SK-N-SH treated with all-trans-retinoic acid at 6 μM for 48 hours (cell line): ENCODE data around the gene PCNX3.

Experiments
- ATAC-seq: fragments of 200-7000 bp; cut with Tn5 transposase; 3 replicates; pipeline ENCODE4 v1.9.1; 2020; ENCODE audit warnings: mild to moderate bottlenecking, moderate library complexity
- BACH2 ChIP-seq: fragments of 250-450 bp; sonication (Bioruptor Pico); IDR thresholded peaks from 2 replicates; pipeline ENCODE4 v1.9.0; 2021; ENCODE audit warnings: mild to moderate bottlenecking, borderline replicate concordance
- CREB5 ChIP-seq: fragments of 250-450 bp; sonication (Bioruptor Pico); IDR thresholded peaks from 2 replicates; pipeline ENCODE4 v1.5.1; 2020; ENCODE audit warnings: low read depth, mild to moderate bottlenecking, moderate library complexity
- CSDC2 ChIP-seq: fragments of 250-450 bp; sonication (Bioruptor Pico); IDR thresholded peaks from 2 replicates; pipeline ENCODE4 v1.5.0; 2020; ENCODE audit warnings: mild to moderate bottlenecking, moderate library complexity
- CSRNP3 ChIP-seq: fragments of 250-450 bp; sonication (Bioruptor Pico); IDR thresholded peaks from 2 replicates; pipeline ENCODE4 v1.5.1; 2021; ENCODE audit warnings: mild to moderate bottlenecking, moderate library complexity
- ESRRG ChIP-seq: fragments of 250-450 bp; sonication (Bioruptor Pico); IDR thresholded peaks from 2 replicates; pipeline ENCODE4 v1.6.1; 2021; ENCODE audit warnings: mild to moderate bottlenecking
- GLIS3 ChIP-seq: fragments of 250-450 bp; sonication (Bioruptor Pico); IDR thresholded peaks from 2 replicates; pipeline ENCODE4 v1.5.0; 2020; ENCODE audit warnings: mild to moderate bottlenecking, moderate library complexity
- ISL1 ChIP-seq: fragments of 250-450 bp; sonication (Bioruptor Pico); IDR thresholded peaks from 2 replicates; pipeline ENCODE4 v2.1.2; 2022; ENCODE audit warnings: mild to moderate bottlenecking, moderate library complexity
- OSR1 ChIP-seq: fragments of 250-450 bp; sonication (Bioruptor Pico); IDR thresholded peaks from 2 replicates; pipeline ENCODE4 v1.8.0; 2022; ENCODE audit warnings: moderate library complexity, mild to moderate bottlenecking, inconsistent platforms
- PATZ1 ChIP-seq: fragments of 250-450 bp; sonication (Bioruptor Pico); IDR thresholded peaks from 2 replicates; pipeline ENCODE4 v1.8.0; 2020; ENCODE audit warnings: mild to moderate bottlenecking, moderate library complexity, borderline replicate concordance
- POU6F1 ChIP-seq: fragments of 250-450 bp; sonication (Bioruptor Pico); IDR thresholded peaks from 2 replicates; pipeline ENCODE4 v1.8.0; 2021; ENCODE audit warnings: low read depth, mild to moderate bottlenecking, moderate library complexity, borderline replicate concordance
- PPARA ChIP-seq: fragments of 250-450 bp; sonication (Bioruptor Pico); IDR thresholded peaks from 2 replicates; pipeline ENCODE4 v1.5.0; 2020; ENCODE audit warnings: mild to moderate bottlenecking, borderline replicate concordance
- RARB ChIP-seq: fragments of 250-450 bp; sonication (Bioruptor Pico); IDR thresholded peaks from 2 replicates; pipeline ENCODE4 v1.8.0; 2021; ENCODE audit warnings: mild to moderate bottlenecking, moderate library complexity
- TCF4 ChIP-seq: fragments of 250-450 bp; sonication (Bioruptor Pico); IDR thresholded peaks from 2 replicates; pipeline ENCODE4 v1.8.0; 2021; ENCODE audit warnings: mild to moderate bottlenecking, moderate library complexity, borderline replicate concordance
- TSHZ2 ChIP-seq: fragments of 250-450 bp; sonication (Bioruptor Pico); IDR thresholded peaks from 2 replicates; pipeline ENCODE4 v1.5.0; 2020; ENCODE audit warnings: mild to moderate bottlenecking, moderate library complexity
- ZC3H10 ChIP-seq: fragments of 250-450 bp; sonication (Bioruptor Pico); IDR thresholded peaks from 2 replicates; pipeline ENCODE4 v1.5.1; 2021; ENCODE audit warnings: mild to moderate bottlenecking, moderate library complexity
- ZFP3 ChIP-seq: fragments of 250-450 bp; sonication (Bioruptor Pico); IDR thresholded peaks from 2 replicates; pipeline ENCODE4 v1.5.0; 2020; ENCODE audit warnings: mild to moderate bottlenecking, moderate library complexity
- ZFP30 ChIP-seq: fragments of 450-650 bp; formaldehyde crosslinking; IDR thresholded peaks from 2 replicates; pipeline ENCODE4 v1.5.0; 2022; ENCODE audit warnings: mild to moderate bottlenecking, moderate library complexity
- ZNF70 ChIP-seq: fragments of 450-650 bp; formaldehyde crosslinking; IDR thresholded peaks from 2 replicates; pipeline ENCODE4 v1.5.0; 2020; ENCODE audit warnings: mild to moderate bottlenecking, moderate library complexity

The PCNX3 gene

GRCh38 chr11:65655570-65656332 is 40.2 kb downstream of the PCNX3 start (continued):
- TF ChIP-seq PPARA (CRISPR knock-in tag): no peak
- TF ChIP-seq, all 23 proteins: peak for 0

- no peak for ATAC-seq
- TF ChIP-seq PPARA (CRISPR knock-in tag) (no peak), ZC3H10 (CRISPR knock-in tag) (no peak), TSHZ2 (CRISPR knock-in tag) (no peak), GLIS3 (CRISPR knock-in tag) (no peak), ZNF70 (CRISPR knock-in tag) (no peak), ISL1 (no peak), BACH2 (CRISPR knock-in tag) (no peak), CSRNP3 (CRISPR knock-in tag) (no peak), RARB (CRISPR knock-in tag) (no peak), OSR1 (CRISPR knock-in tag) (no peak), POU6F1 (CRISPR knock-in tag) (no peak), ZFP3 (CRISPR knock-in tag) (no peak), CREB5 (no peak), PATZ1 (CRISPR knock-in tag) (no peak), CSDC2 (CRISPR knock-in tag) (no peak), TCF4 (no peak)
Measured at GRCh38 chr11:65657426-65657825, 41.9 kb downstream of the PCNX3 start.

- TF ChIP-seq POU6F1 (CRISPR knock-in tag) (no peak), CSDC2 (CRISPR knock-in tag) (no peak), CSRNP3 (CRISPR knock-in tag) (no peak), ZNF70 (CRISPR knock-in tag) (no peak), ZFP3 (CRISPR knock-in tag) (no peak), ZFP30 (CRISPR knock-in tag) (no peak), ESRRG (CRISPR knock-in tag) (no peak), GLIS3 (CRISPR knock-in tag) (no peak), ISL1 (no peak), CREB5 (no peak)
- no peak for ATAC-seq
Measured at GRCh38 chr11:65658174-65659021, 42.8 kb downstream of the PCNX3 start.
